Stimulated activated CD4-positive, alpha-beta T cell treated with anti-CD3 and anti-CD28 coated beads, Interleukin-2, amount 100 ng/mL, for 24 hours (primary cell): ENCODE results near the gene C5orf15.
"Not testable (repeated sequence)": the region's sequence is repeated elsewhere in the genome, so short reads cannot be mapped to it uniquely, and the experiment has no call there.

ENCODE experiments used
- DNase-seq, 2 donors: peaks; one replicate each; pipeline ENCODE4 v3.0.0-alpha.2; 2020

C5orf15 gene

GRCh38 chr5:133993185-133993936 lies 24.9 kb upstream of the C5orf15 start:
- DNase-seq = no peak

GRCh38 chr5:133992429-133993155 lies 24.2 kb upstream of the C5orf15 start:
- DNase-seq = no peak

- no peak for DNase-seq
Observed at GRCh38 chr5:133991171-133991910, 22.9 kb upstream of the C5orf15 start.

GRCh38 chr5:133990396-133990795 lies 22.0 kb upstream of the C5orf15 start:
- DNase-seq = no peak

GRCh38 chr5:133985540-133986180 lies 17.2 kb upstream of the C5orf15 start:
- DNase-seq = no peak

- DNase-seq = no peak
Observed at GRCh38 chr5:133983674-133984073, 15.2 kb upstream of the C5orf15 start.

- no peak for DNase-seq
Observed at GRCh38 chr5:133981714-133982113, 13.3 kb upstream of the C5orf15 start.

GRCh38 chr5:133980652-133981051 lies 12.2 kb upstream of the C5orf15 start:
- no peak for DNase-seq

GRCh38 chr5:133978943-133979342 lies 10.5 kb upstream of the C5orf15 start:
- DNase-seq = no peak

GRCh38 chr5:133977858-133978257 lies 9.4 kb upstream of the C5orf15 start:
- DNase-seq = no peak

GRCh38 chr5:133977161-133977787 lies 8.8 kb upstream of the C5orf15 start:
- no peak for DNase-seq

- DNase-seq = not testable (repeated sequence)
Observed at GRCh38 chr5:133975546-133975945, 7.1 kb upstream of the C5orf15 start.

- DNase-seq = no peak
Observed at GRCh38 chr5:133974142-133974541, 5.7 kb upstream of the C5orf15 start.

GRCh38 chr5:133970325-133970909 lies 2.0 kb upstream of the C5orf15 start:
- DNase-seq = no peak

GRCh38 chr5:133969654-133970324 lies 1.4 kb upstream of the C5orf15 start:
- no peak for DNase-seq

GRCh38 chr5:133967698-133968203 lies 674 bp downstream of the C5orf15 start:
- DNase-seq = peak in 1 of 2 donors; percentile 16

GRCh38 chr5:133967124-133967523 lies 1.3 kb downstream of the C5orf15 start:
- DNase-seq = no peak

GRCh38 chr5:133966090-133966489 lies 2.3 kb downstream of the C5orf15 start:
- DNase-seq = no peak

- no peak for DNase-seq
Observed at GRCh38 chr5:133963493-133964128, 4.8 kb downstream of the C5orf15 start.

- no peak for DNase-seq
Observed at GRCh38 chr5:133962801-133963476, 5.5 kb downstream of the C5orf15 start.
